Fibroblast of villous mesenchyme (primary cell): ENCODE measurements around the gene FLNB. TPM values are rescaled to one million over a fixed set of nuclear protein-coding genes. Genes with fewer than 3 reads are reported as not detected.
"Not testable (repeated sequence)": the region's sequence is repeated elsewhere in the genome, so short reads cannot be mapped to it uniquely, and the experiment has no call there.

Source experiments
- DNase-seq: peaks from one replicate; pipeline ENCODE4 v3.0.0-alpha.2; 2010; ENCODE audit warnings: low read depth
- H3K4me3 ChIP-seq: 2 replicates; pipeline ENCODE4 v1.5.1; 2011; ENCODE audit warnings: low read depth, mild to moderate bottlenecking, low read length
- total RNA-seq: library from RNA; depleted of rRNA; stranded (reverse); fragments of >200 nt; gene quantifications from 2 replicates; pipeline ENCODE4 v1.2.3, GENCODE V29; 2012
- TF ChIP-seq, protein P1 (sequence below): IDR thresholded peaks from 2 replicates; pipeline ENCODE4 v1.5.1; 2012; ENCODE audit warnings: low read depth, mild to moderate bottlenecking, low read length; ENCODE audit not compliant: insufficient read depth

The FLNB gene
- total RNA-seq, 1 donor = 325 TPM

DNA sequence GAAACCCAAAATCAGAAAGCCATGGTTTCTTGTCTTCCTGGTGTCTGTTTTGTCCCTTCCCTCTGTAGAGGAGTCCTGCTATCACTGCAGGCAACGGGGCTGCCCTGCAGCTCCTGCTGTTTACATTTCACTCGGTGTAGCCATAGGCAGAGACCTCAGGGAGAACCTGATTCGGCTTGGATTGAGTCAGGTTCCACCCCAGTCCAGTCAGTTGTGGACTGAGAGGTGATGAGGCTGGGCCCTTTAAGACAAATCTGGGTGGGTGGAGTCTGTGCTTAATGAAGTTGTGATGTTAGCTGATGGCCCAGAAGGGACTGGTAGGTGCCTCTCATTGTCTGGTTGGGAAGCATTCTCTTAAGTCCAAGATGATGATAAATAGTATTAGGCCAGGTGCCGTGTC lies 35.7 kb downstream of the FLNB start:
- DNase-seq = no peak
- no peak overlapping the region for H3K4me3 ChIP-seq
- TF ChIP-seq, protein P1, sequence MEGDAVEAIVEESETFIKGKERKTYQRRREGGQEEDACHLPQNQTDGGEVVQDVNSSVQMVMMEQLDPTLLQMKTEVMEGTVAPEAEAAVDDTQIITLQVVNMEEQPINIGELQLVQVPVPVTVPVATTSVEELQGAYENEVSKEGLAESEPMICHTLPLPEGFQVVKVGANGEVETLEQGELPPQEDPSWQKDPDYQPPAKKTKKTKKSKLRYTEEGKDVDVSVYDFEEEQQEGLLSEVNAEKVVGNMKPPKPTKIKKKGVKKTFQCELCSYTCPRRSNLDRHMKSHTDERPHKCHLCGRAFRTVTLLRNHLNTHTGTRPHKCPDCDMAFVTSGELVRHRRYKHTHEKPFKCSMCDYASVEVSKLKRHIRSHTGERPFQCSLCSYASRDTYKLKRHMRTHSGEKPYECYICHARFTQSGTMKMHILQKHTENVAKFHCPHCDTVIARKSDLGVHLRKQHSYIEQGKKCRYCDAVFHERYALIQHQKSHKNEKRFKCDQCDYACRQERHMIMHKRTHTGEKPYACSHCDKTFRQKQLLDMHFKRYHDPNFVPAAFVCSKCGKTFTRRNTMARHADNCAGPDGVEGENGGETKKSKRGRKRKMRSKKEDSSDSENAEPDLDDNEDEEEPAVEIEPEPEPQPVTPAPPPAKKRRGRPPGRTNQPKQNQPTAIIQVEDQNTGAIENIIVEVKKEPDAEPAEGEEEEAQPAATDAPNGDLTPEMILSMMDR = no peak

DNA sequence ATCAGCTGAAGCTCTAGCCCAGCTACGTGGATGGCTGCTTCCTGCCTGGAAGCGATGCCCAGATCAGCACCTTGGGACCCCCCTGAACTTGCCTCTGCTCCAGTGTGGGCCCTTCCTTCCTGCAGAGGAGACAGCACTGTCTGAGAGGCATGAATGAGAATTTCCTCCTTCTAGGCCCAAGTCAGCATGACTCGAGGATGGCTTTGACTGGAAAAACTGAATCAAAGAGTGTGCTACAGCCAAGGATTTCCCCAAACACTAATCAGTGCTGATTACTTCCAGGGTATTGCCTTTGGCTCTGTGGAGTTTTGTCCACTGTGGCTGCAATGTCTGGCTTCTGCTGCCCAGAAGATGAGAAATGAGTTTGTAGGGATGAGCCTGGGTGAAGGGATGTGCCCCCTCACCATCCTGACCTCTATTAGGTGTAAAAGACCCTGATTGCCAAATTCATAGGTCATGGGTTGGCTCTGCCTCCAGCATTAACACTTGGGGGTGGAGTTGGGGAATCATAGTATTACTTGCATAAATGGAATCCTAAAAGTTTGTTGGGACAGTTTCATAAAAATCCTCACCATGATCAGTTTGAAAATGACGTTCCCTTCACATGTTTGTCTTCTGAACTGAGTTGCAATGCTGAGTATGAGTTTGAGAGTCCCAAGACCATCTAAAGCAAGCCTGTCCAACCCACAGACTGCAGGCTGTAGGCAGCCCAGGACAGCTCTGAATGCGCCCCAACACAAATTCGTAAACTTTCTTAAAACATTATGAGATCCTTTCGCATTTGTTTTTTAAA lies 36.7 kb downstream of the FLNB start:
- H3K4me3 ChIP-seq = no peak overlapping the region
- DNase-seq = no peak
- TF ChIP-seq, protein P1 = no peak

DNA sequence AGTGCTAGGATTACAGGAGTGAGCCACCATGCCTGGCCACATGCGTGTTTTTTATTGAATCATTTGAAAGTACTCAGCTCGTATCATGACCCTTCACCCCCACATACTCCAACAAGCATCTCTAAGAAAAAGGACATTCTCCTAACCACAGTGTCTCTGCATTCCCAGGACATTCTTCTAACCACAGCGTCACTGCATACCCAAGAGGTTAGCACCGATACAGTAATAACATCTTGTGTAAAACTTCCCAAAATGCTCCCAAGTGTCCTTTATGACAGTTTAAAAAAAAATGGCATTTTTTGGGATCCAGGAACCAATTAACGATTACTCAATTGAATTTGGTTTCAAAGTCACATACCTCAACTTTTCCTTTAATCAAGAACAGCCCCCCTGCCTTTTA lies 39.6 kb downstream of the FLNB start:
- TF ChIP-seq, protein P1 = no peak
- peak overlapping the region; percentile 11 for H3K4me3 ChIP-seq
- peak; percentile 89 for DNase-seq

DNA sequence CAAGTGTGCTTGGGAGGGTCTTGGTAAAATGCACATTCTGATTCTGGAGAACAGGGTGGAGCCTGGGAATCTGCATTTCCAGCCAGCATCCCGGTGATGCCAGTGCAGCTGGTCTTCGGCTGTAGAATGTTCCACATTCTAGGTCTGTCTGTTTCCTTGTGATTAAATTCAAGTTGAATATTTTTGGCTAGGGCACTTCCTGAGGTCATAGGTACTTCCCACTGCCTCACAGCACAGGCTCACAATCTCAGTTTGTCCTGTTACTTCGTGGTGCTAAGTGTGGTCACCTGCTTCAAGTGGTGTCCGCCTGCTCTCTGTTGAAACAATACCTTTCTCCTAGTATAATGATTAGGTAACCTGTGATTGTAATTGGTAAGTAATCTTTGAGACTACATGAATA lies 40.1 kb downstream of the FLNB start:
- TF ChIP-seq, protein P1 = no peak
- DNase-seq = peak; percentile 40
- peak overlapping the region; percentile 11 for H3K4me3 ChIP-seq

- DNase-seq = peak; percentile 79
- no peak overlapping the region for H3K4me3 ChIP-seq
- TF ChIP-seq, protein P1 = no peak
Observed at GRCh38 chr3:58049143-58049785, 41.0 kb downstream of the FLNB start.

- DNase-seq = peak; percentile 90
- no peak overlapping the region for H3K4me3 ChIP-seq
- TF ChIP-seq, protein P1 = no peak
Observed at GRCh38 chr3:58051196-58051595, 43.0 kb downstream of the FLNB start.

DNA sequence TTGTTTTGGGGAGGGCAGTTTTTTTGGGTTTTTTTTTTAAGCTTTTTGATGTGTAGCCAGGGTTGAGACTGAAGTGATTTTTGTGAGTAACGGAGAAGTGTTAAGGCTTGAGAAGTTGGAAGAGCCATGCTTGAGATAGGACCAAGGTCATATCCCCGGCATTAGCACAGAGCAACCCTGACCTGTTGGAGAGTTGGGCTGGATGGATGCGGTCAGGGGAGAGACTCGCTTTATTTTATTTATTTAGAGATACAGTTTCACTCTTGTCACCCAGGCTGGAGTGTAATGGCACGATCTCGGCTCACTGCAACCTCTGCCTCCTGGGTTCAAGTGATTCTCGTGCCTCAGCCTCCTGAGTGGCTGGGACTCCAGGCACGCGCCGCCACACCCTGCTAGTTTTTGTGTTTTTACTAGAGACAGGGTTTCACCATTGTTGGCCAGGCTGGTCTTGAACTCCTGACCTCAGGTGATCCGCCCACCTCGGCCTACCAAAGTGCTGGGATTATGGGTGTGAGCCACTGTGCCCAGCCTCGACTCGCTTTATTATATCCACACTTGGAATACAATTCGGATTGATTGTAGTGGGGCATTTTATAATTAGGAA lies 43.5 kb downstream of the FLNB start:
- not testable (repeated sequence) for H3K4me3 ChIP-seq, DNase-seq
